ENCODE measurements around the gene CCDC68. TPM values are rescaled to one million over a fixed set of nuclear protein-coding genes. Genes with fewer than 3 reads are reported as not detected.

The CCDC68 gene
- total and polyA plus RNA-seq, 2 of the 8 experiments (the other 6 are each of a cell fraction or from before 2014, with no cell fraction given), result 0.06 to 0.80 TPM

DNA sequence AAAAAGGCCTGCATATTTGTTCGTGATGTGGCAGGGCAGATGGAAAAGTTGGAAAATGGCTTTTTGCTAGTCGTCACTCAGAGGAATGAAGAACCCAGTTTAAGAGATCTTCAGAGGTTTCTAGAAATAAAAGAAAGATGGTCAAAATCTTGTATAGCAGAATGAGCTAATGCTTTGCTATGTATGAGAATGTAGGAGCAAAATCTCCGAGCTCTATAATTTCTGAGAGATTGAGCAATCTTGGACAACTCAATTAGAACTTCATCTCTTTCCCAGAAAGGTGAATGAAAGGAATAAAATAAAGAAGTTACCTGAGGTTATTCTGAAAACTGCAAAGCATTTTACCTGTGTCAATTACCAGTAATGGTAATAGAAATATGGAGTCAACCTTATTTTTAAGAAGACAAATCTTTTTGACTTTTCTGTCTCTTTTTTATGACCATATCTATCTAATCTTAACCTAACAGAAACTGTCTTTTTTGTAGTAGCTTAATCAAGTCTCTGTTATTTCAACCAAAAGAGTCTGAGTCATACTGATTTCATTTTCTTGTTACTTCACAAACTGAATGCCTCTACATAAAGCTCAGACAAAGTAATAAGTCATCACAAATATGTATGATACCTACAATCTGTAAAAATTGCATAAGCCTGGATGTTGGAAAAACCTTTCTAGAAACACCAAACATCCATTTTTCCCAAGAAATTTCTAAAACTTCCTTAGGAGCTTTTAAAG, 32.5 kb downstream of the CCDC68 start:
- H3K27me3 ChIP-seq (replicated peaks in 1 of 4; ENCODE audit: control insufficient read depth in 3 of 4, extremely low read depth in 1 of 4, insufficient read depth in 3 of 4, low read length in 3 of 4), result no peaks in the 10 kb centered on the region
- H2BK12ac ChIP-seq (ENCODE audit: low read depth, low read length), result no peak overlapping the region
- no peak overlapping the region for H2AFZ ChIP-seq (ENCODE audit: low read length)
- ChIA-PET POLR2A (ENCODE audit: partially characterized antibody) (no interaction called here), CTCF (ENCODE audit: partially characterized antibody) (interaction anchor here (0.6 kb wide), 1 partner anchor 1164 kb away, joined by 3 read pairs; no protein-coding TSS in a partner anchor)
- H3K4me3 ChIP-seq (ENCODE audit: extremely low read depth in 1 of 4, insufficient read depth in 2 of 4, low read depth in 3 of 4, low read length in 4 of 4), result no peak overlapping the region
- no peak overlapping the region for H2AK5ac ChIP-seq (ENCODE audit: low read depth, low read length)
- no peak overlapping the region for H3K56ac ChIP-seq (replicated peaks; ENCODE audit: insufficient read length, low read depth, low read length)
- no peaks in the 10 kb centered on the region for H3K79me2 ChIP-seq (ENCODE audit: control insufficient read depth in 1 of 2, insufficient read depth in 2 of 2, low read length in 2 of 2)
- H4K5ac ChIP-seq (ENCODE audit: insufficient read length, low read depth, low read length), result no peak overlapping the region
- no peak overlapping the region for H3K14ac ChIP-seq (ENCODE audit: insufficient read length)
- H4K20me1 ChIP-seq (replicated peaks in 1 of 2; ENCODE audit: control insufficient read depth in 1 of 2, insufficient read depth in 2 of 2, low read length in 2 of 2), result no peaks in the 10 kb centered on the region
- no peak overlapping the region for H3K27ac ChIP-seq (ENCODE audit: low read depth, low read length)
- FAIRE-seq (no peak), DNase-seq (ENCODE audit: low read depth in 1 of 2, low spot score in 2 of 2) (no peak)
- no peak overlapping the region for H3K23ac ChIP-seq (ENCODE audit: insufficient read length)
- WGBS, 2 experiments (ENCODE audit: extremely low coverage in 1 of 2, insufficient coverage in 1 of 2, insufficient read length in 1 of 2, insufficient replicate concordance in 2 of 2, low coverage in 1 of 2, low lambda C conversion rate in 2 of 2, missing lambda C conversion rate in 1 of 2), result 94% methylated on average over 3 of the region's 3 CpGs; no CpG with 5 or more reads in 1 of the 2 experiments
- TF ChIP-seq CREB1 (IDR thresholded peaks at IDR 0.05) (no peak), TBP (IDR thresholded peaks at IDR 0.05; ENCODE audit: low read depth, low read length) (no peak), RFX5 (IDR thresholded peaks at IDR 0.05; ENCODE audit: borderline replicate concordance, low read depth, low read length) (no peak), EP300 (IDR thresholded peaks at IDR 0.05; ENCODE audit: borderline replicate concordance in 1 of 2, low read depth in 2 of 2, low read length in 2 of 2) (no peak), PHF8 (conservative IDR thresholded peaks at IDR 0.05; ENCODE audit: low read depth, low read length) (no peak), JUN (IDR thresholded peaks at IDR 0.05; ENCODE audit: low read depth, low read length) (no peak), NRF1 (IDR thresholded peaks at IDR 0.05; ENCODE audit: low read depth, low read length) (no peak)
- H3K9ac ChIP-seq (replicated peaks in 1 of 4; ENCODE audit: extremely low read depth in 1 of 4, low read depth in 3 of 4, low read length in 3 of 4), result no peak overlapping the region
- no peaks in the 10 kb centered on the region for H3K4me1 ChIP-seq (replicated peaks in 1 of 4; ENCODE audit: control insufficient read depth in 3 of 4, insufficient read depth in 4 of 4, low read length in 3 of 4)
- H2BK5ac ChIP-seq (ENCODE audit: low read depth, low read length), result no peak overlapping the region
- H3K79me1 ChIP-seq (ENCODE audit: low read depth, low read length), result no peaks in the 10 kb centered on the region
- H3K4ac ChIP-seq (replicated peaks; ENCODE audit: insufficient read length, low read depth, low read length), result no peak overlapping the region
- H3K4me2 ChIP-seq (ENCODE audit: insufficient read depth in 1 of 2, low read depth in 2 of 2, low read length in 2 of 2), result no peak overlapping the region
- H2BK20ac ChIP-seq (ENCODE audit: low read length), result no peak overlapping the region
- no peaks in the 10 kb centered on the region for H3K23me2 ChIP-seq (ENCODE audit: low read depth, low read length)
- H3K18ac ChIP-seq (ENCODE audit: extremely low read depth, low read length), result no peak overlapping the region
- H4K8ac ChIP-seq (ENCODE audit: extremely low read depth, insufficient read depth, low read length), result no peak overlapping the region
- H3K9me3 ChIP-seq (ENCODE audit: insufficient read depth in 2 of 2, low read depth in 1 of 2, low read length in 1 of 2), result no peaks in the 10 kb centered on the region
- H2BK15ac ChIP-seq (ENCODE audit: low read length), result no peak overlapping the region
- H2BK120ac ChIP-seq (replicated peaks; ENCODE audit: low read depth, low read length), result no peak overlapping the region
- H3K36me3 ChIP-seq (ENCODE audit: control insufficient read depth in 2 of 4, insufficient read depth in 4 of 4, low read length in 3 of 4), result no peaks in the 10 kb centered on the region
- no peak overlapping the region for H4K91ac ChIP-seq (replicated peaks; ENCODE audit: insufficient read length, low read length)

Measured in H1 (cell line).